IPS-18a (cell line): Measurements from ENCODE around the gene ABCG1.
A peak's percentile ranks its signal among the peaks of the same experiment; 100 is the strongest.

Experiments
- H3K27ac ChIP-seq: one replicate; pipeline ENCODE4 v1.5.1; 2013; ENCODE audit warnings: low read length
- H3K27me3 ChIP-seq: one replicate; pipeline ENCODE4 v1.6.1; 2013; ENCODE audit warnings: mild to moderate bottlenecking, low read length; ENCODE audit not compliant: control insufficient read depth, insufficient read depth
- H3K36me3 ChIP-seq: one replicate; pipeline ENCODE4 v1.6.1; 2013; ENCODE audit warnings: low read depth, low read length; ENCODE audit not compliant: control insufficient read depth
- H3K4me1 ChIP-seq: one replicate; pipeline ENCODE4 v1.6.1; 2013; ENCODE audit warnings: low read depth, low read length; ENCODE audit not compliant: control insufficient read depth
- H3K4me3 ChIP-seq: one replicate; pipeline ENCODE4 v1.5.1; 2013; ENCODE audit warnings: low read length
- H3K9ac ChIP-seq: one replicate; pipeline ENCODE4 v1.6.1; 2013; ENCODE audit warnings: mild to moderate bottlenecking, low read length, moderate library complexity
- H3K9me3 ChIP-seq: one replicate; pipeline ENCODE4 v1.6.1; 2013; ENCODE audit warnings: low read depth, low read length; ENCODE audit not compliant: control insufficient read depth

Gene ABCG1

GRCh38 chr21:42230636-42231035 is 11.7 kb downstream of the ABCG1 start:
- no peak overlapping the region for H3K27ac ChIP-seq
- H3K36me3 ChIP-seq: no peaks in the 10 kb centered on the region
- H3K4me3 ChIP-seq: no peak overlapping the region
- H3K27me3 ChIP-seq: peaks cover 34% of the 10 kb centered on the region
- H3K9me3 ChIP-seq: no peaks in the 10 kb centered on the region
- peaks cover 15% of the 10 kb centered on the region for H3K4me1 ChIP-seq
- H3K9ac ChIP-seq: no peak overlapping the region

- H3K9ac ChIP-seq: no peak overlapping the region
- H3K4me1 ChIP-seq: peaks cover 22% of the 10 kb centered on the region
- no peaks in the 10 kb centered on the region for H3K9me3 ChIP-seq
- peaks cover 45% of the 10 kb centered on the region for H3K27me3 ChIP-seq
- no peaks in the 10 kb centered on the region for H3K36me3 ChIP-seq
- no peak overlapping the region for H3K27ac ChIP-seq
- H3K4me3 ChIP-seq: no peak overlapping the region
Observed at GRCh38 chr21:42231756-42232155, 12.8 kb downstream of the ABCG1 start.

DNA sequence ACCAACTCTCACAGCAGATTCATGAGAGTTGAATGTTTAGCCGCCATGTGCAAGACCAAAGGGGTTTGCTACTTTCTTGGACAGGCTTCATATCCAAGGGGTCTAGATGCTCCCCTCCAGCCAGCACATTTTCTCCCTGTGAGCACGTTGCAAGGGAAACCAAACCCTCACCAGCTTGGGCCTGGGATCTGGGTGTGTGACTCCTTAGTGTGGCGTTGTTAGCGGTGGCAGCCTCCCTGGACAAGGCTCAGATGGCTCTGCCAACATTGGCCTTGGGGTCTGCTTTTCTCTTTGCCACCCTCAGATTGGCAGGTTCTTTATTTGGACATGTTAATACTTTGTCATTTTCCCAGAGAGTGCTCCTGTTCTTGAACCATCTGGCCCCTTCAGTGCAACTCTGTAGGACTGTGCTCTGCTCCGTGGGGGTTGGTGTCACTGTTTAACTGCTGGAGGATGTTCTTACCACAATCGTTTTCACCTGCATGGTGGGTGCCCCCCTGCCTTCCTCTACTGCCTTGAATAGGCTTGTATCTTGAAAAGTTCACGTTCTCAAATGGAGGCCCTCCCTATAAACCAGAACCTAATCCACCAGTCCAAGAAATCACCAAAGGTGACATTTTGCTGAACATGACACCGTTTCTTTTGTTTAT is 13.4 kb downstream of the ABCG1 start:
- no peak overlapping the region for H3K4me3 ChIP-seq
- peaks cover 51% of the 10 kb centered on the region for H3K27me3 ChIP-seq
- no peaks in the 10 kb centered on the region for H3K9me3 ChIP-seq
- H3K36me3 ChIP-seq: no peaks in the 10 kb centered on the region
- no peak overlapping the region for H3K27ac ChIP-seq
- H3K9ac ChIP-seq: no peak overlapping the region
- peaks cover 28% of the 10 kb centered on the region for H3K4me1 ChIP-seq

GRCh38 chr21:42233067-42233961 is 14.4 kb downstream of the ABCG1 start:
- Histone ChIP-seq H3K36me3 (no peaks in the 10 kb centered on the region), H3K4me3 (no peak overlapping the region), H3K9me3 (no peaks in the 10 kb centered on the region), H3K27ac (no peak overlapping the region), H3K4me1 (peaks cover 30% of the 10 kb centered on the region), H3K27me3 (peaks cover 55% of the 10 kb centered on the region), H3K9ac (no peak overlapping the region)

GRCh38 chr21:42234041-42234440 is 15.1 kb downstream of the ABCG1 start:
- Histone ChIP-seq H3K4me3 (peak overlapping the region; percentile 35), H3K27me3 (peaks cover 55% of the 10 kb centered on the region), H3K4me1 (peaks cover 30% of the 10 kb centered on the region), H3K9ac (peak overlapping the region; percentile 31), H3K36me3 (no peaks in the 10 kb centered on the region), H3K9me3 (no peaks in the 10 kb centered on the region), H3K27ac (no peak overlapping the region)

GRCh38 chr21:42234464-42235241 is 15.7 kb downstream of the ABCG1 start:
- H3K27me3 ChIP-seq: peaks cover 55% of the 10 kb centered on the region
- H3K4me3 ChIP-seq: peak overlapping the region; percentile 56
- no peaks in the 10 kb centered on the region for H3K36me3 ChIP-seq
- no peaks in the 10 kb centered on the region for H3K9me3 ChIP-seq
- peaks cover 30% of the 10 kb centered on the region for H3K4me1 ChIP-seq
- no peak overlapping the region for H3K27ac ChIP-seq
- peak overlapping the region; percentile 43 for H3K9ac ChIP-seq

DNA sequence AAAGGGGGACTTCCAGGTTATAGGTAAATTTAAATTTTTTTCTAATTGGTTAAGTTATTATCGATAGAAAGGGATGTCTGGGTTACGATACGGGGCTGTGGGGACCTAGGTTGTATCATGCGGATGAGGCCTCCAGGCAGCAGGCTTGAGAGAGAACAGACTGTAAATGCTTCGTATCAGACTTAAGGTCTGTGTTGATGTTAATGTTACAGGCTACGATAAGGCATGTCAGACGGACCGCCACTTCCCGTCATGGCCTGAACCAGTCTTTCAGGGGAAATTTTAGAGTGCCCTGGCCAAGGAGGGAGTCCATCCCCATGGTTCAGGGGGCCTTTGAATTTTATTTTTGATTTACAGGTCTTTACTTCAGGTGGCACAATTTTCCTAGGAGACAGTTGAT is 16.7 kb downstream of the ABCG1 start:
- H3K27me3 ChIP-seq: peaks cover 55% of the 10 kb centered on the region

GRCh38 chr21:42236014-42236413 is 17.1 kb downstream of the ABCG1 start:
- Histone ChIP-seq H3K9ac (no peak overlapping the region), H3K27me3 (peaks cover 55% of the 10 kb centered on the region)

More for the DNA sequence above, 16.7 kb downstream of the ABCG1 start:
- Histone ChIP-seq H3K4me1 (peaks cover 30% of the 10 kb centered on the region), H3K4me3 (peak overlapping the region; percentile 56), H3K9me3 (no peaks in the 10 kb centered on the region), H3K27ac (no peak overlapping the region), H3K36me3 (no peaks in the 10 kb centered on the region), H3K9ac (peak overlapping the region; percentile 43)

DNA sequence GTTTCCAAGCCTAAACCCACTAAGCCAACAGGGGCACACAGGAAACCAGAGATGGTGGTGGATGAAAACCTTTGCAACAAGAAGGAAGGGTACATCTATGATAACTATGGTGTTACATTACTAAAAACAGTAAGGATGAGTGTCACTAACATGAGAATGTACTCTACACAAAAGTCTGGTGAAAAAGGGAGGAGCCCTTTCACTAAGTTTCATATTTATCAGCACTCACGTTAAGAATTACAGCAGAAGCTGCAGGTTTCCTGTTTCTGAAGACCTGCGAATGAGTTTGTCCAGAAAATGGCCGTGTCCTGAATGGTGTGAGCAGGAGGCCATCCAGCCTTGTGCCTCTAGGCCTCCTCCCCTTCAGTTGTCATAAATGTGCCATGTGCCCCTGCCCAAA is 17.8 kb downstream of the ABCG1 start:
- Histone ChIP-seq H3K4me3 (no peak overlapping the region), H3K4me1 (peaks cover 30% of the 10 kb centered on the region), H3K9me3 (no peaks in the 10 kb centered on the region), H3K27ac (no peak overlapping the region), H3K36me3 (no peaks in the 10 kb centered on the region), H3K9ac (no peak overlapping the region), H3K27me3 (peaks cover 54% of the 10 kb centered on the region)

More at GRCh38 chr21:42236014-42236413, 17.1 kb downstream of the ABCG1 start:
- Histone ChIP-seq H3K9me3 (no peaks in the 10 kb centered on the region), H3K4me3 (no peak overlapping the region), H3K36me3 (no peaks in the 10 kb centered on the region), H3K4me1 (peaks cover 30% of the 10 kb centered on the region), H3K27ac (no peak overlapping the region)

DNA sequence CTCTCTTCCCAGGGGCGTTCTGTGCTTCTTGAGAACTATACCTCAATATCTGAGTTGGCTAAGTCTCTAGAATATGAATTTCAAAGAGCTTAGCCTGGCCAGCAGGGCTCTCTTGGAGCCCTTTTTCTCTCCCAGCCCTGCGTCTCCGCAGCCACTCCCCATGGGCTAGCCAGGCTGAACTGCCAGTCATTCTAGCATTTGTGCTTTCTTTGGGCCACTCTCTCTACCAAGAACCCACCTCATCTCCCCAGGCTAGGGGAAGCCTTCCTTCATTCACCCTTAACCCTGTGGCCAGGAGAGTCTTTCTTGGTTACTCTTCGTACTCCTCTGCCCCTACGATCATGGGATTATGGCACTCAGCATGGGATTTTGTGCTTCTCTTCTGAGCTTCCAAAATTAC is 18.2 kb downstream of the ABCG1 start:
- no peak overlapping the region for H3K9ac ChIP-seq
- H3K36me3 ChIP-seq: no peaks in the 10 kb centered on the region
- H3K27me3 ChIP-seq: peaks cover 51% of the 10 kb centered on the region
- H3K4me3 ChIP-seq: no peak overlapping the region
- H3K4me1 ChIP-seq: peaks cover 30% of the 10 kb centered on the region
- no peak overlapping the region for H3K27ac ChIP-seq
- H3K9me3 ChIP-seq: no peaks in the 10 kb centered on the region

GRCh38 chr21:42237577-42237976 is 18.6 kb downstream of the ABCG1 start:
- Histone ChIP-seq H3K9ac (no peak overlapping the region), H3K36me3 (no peaks in the 10 kb centered on the region), H3K4me1 (peaks cover 30% of the 10 kb centered on the region), H3K27ac (no peak overlapping the region), H3K9me3 (no peaks in the 10 kb centered on the region), H3K4me3 (no peak overlapping the region), H3K27me3 (peaks cover 49% of the 10 kb centered on the region)
